Smooth muscle cell of the pulmonary artery (primary cell): Measurements from ENCODE around the gene MTMR4. TPM values are rescaled to one million over a fixed set of nuclear protein-coding genes. Genes with fewer than 3 reads are reported as not detected.

ENCODE experiments used
- total RNA-seq: library from RNA; depleted of rRNA; stranded (reverse); fragments of >200 nt; gene quantifications from 2 replicates; pipeline ENCODE4 v1.2.3, GENCODE V29; 2014

MTMR4 gene
- total RNA-seq: 53.8 and 76.7 TPM in 2 replicates

GRCh38 chr17:58513965-58514769, at the start of gene MTMR4:
TSS of gene MTMR4 (minus strand) at chr17:58514638. CDS start at chr17:58514407, 231 bp downstream.

GRCh38 chr17:58487589-58488427, 26.6 kb downstream of the MTMR4 start, which contains the start of gene HSF5:
TSS of gene HSF5 (minus strand) at chr17:58488408. CDS start at chr17:58488274, 134 bp downstream.

Other genes starting within 250 kb of the MTMR4 start
- gene MPO, start 233.7 kb downstream of the MTMR4 start, total RNA-seq: not detected in 2 replicates
- 0.13 and 0.20 TPM in 2 replicates for gene TSPOAP1, start 185.8 kb downstream of the MTMR4 start, total RNA-seq
- 26.5 and 31.4 TPM in 2 replicates for gene SUPT4H1, start 162.4 kb downstream of the MTMR4 start, total RNA-seq
- gene RNF43, start 97.1 kb downstream of the MTMR4 start, total RNA-seq: 0.20 TPM in 1 of 2 replicates, not detected in the other
- not detected in 2 replicates for gene HSF5, start 26.2 kb downstream of the MTMR4 start, total RNA-seq
- 0.03 and 0.07 TPM in 2 replicates for gene TEX14, start 177.4 kb upstream of the MTMR4 start, total RNA-seq
- gene RAD51C, start 178.0 kb upstream of the MTMR4 start, total RNA-seq: 26.4 and 27.0 TPM in 2 replicates
- 0.07 and 0.13 TPM in 2 replicates for gene PPM1E, start 241.2 kb upstream of the MTMR4 start, total RNA-seq